Left cardiac atrium (tissue), 4 donors: ENCODE results near the gene ST8SIA2. TPM values are rescaled to one million over a fixed set of nuclear protein-coding genes. Genes with fewer than 3 reads are reported as not detected.

Source experiments
- ATAC-seq, 2 donors: fragments of 200-7000 bp; cut with Tn5 transposase; one replicate each; pipeline ENCODE4 v1.9.1; 2020; ENCODE audit warnings: mild to moderate bottlenecking in 2 of 2, moderate library complexity in 2 of 2
- DNase-seq: peaks from one replicate; pipeline ENCODE4 v3.0.0-alpha.2; 2020
- intact Hi-C, 2 donors: fragments of 100-400 bp; cut with DNase I; formaldehyde crosslinking; loops; one replicate each; pipeline versions ENCODE4 v1.14.1 to v1.15.1; 2022 to 2023
- long read RNA-seq: library from polyadenylated mRNA; unstranded; transcript quantifications from one replicate; pipeline ENCODE4 v2.0.0, GENCODE V29; 2021
- total RNA-seq, 2 donors: library from RNA; stranded (reverse); fragmentation: NEBNext Ultra II Directional; extraction: Animal tissue kit (Norgen Biotek cat#: 25700); gene quantifications; one replicate each; pipeline ENCODE4 v1.2.1, GENCODE V29; 2021
- donor health status: DM: no; HTN: yes; CAD: no.
- donor health status: DM: no; HTN: yes; CAD: no; lungs with severe emphysema.
- donor health status: DM: yes; HTN: yes; CAD: no.
- donor health status: Dilated cardiomyopathy.

The ST8SIA2 gene, protein sequence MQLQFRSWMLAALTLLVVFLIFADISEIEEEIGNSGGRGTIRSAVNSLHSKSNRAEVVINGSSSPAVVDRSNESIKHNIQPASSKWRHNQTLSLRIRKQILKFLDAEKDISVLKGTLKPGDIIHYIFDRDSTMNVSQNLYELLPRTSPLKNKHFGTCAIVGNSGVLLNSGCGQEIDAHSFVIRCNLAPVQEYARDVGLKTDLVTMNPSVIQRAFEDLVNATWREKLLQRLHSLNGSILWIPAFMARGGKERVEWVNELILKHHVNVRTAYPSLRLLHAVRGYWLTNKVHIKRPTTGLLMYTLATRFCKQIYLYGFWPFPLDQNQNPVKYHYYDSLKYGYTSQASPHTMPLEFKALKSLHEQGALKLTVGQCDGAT
- under 1 TPM; 0.24 to 0.31 TPM for total RNA-seq
- long read RNA-seq, partial matches to known transcripts, result 1 of 1 reads
- long read RNA-seq, other reads (novel, unspliced or antisense), result 0 of 1 reads

DNA sequence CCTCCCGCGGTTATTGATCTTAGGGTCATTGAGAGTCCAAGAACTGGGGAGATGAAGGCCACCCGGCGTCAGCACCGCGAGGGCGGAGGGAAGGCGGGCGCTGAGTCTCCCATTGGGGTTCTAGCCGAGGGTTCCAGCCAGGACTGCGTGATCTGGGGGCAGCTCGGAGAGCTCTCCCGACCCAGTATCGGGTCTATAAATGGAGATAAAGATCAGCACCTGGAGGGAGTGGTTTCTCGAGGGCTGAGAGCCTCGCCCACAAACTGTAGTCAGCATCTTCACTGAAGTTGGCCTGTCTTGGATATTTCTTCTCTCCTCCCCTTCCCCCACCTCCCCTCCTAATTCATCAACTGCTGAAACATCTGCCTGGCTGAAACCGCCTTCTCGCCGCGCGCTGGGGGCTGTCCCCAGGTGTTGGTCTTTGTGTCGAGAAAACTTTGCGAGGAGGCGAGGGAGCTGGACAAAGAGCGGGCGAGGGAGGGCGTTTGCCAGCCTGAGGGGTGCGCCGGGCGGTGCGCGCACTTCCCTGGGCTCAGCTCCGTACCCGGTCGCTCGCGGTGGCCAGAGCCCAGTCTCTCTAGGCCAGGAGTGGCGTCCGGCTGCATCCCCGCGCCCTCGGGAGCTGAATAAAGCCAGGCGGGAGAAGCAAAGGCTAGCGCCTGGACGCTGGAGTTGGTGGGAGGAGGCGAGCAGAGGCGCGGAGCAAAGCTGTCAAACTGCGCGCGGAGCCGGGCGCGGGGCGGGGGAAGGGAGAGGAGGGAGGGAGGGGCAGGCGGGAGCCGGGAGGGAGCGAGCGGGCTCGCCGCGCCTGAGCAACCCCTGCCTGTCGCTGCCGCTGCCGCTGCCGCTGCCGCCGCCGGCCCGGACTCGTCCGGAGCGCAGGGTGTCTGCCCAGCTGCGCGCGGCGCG, at the start of gene ST8SIA2:
Gene ST8SIA2, plus strand, starts transcription at position 811 of the 909 bp plus-strand sequence. CDS start 184 bp downstream, outside the sequence.
- ATAC-seq (peak; percentile 64 to 81), DNase-seq (no peak)
- intact Hi-C loops, result no loop called here

DNA sequence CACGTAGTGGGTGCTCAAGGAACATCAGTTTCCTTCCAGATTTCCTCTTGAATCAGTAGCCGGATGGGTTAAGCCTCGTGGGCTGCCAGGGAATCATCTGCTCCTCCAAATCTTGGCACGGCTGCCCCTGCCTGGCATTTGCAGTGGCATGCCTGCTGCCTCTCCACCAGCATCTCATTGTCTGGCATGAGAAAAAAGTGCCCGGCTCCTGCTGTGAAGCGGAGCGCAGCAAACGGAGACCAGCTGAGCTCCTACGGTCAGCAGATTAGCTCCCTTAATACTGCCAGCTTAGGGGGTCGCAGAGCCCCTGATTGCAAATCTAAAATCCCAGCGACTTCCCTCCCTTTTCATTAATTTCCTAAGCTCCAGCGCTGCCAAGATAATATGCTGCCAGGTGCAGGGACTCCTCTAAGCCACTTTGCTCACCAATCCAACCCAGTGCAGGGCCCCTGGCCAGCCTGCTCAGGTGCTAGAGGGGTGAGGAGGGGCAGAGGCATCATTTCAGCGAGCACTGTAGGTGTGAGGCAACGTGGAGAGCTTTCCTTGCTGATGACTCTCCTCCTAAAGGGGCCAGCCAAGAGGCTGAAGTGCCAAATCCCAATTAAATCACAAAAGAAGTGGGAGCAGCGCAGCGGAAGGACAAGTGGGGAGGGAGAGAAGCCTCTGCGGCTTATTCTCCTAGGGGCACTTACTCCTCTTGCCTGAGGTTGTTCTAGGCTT, 49.6 kb upstream of the ST8SIA2 start:
- intact Hi-C loops, result no loop called here
- ATAC-seq (peak; percentile 81 to 84), DNase-seq (peak; percentile 50)

DNA sequence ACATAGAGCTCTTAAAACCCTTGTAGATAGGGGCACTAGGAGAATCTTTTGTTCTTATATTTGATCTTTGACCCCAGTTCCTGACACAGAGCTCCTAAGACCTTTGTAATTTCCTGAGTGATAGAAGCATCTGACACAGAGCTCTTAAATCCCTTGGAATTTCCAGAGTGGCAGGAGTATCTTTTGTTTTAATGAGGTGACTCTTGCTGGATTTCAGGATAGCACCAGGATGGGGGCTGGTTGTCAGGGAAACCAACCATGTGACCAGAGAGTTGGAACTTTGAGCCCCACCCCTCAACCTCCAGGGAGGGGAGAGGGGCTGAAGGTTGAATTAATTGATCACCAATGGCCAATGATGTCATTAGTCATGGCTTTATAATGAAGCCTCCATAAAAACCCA, 47.6 kb upstream of the ST8SIA2 start:
- DNase-seq, result no peak
- intact Hi-C loops, result no loop called here
- no peak for ATAC-seq

DNA sequence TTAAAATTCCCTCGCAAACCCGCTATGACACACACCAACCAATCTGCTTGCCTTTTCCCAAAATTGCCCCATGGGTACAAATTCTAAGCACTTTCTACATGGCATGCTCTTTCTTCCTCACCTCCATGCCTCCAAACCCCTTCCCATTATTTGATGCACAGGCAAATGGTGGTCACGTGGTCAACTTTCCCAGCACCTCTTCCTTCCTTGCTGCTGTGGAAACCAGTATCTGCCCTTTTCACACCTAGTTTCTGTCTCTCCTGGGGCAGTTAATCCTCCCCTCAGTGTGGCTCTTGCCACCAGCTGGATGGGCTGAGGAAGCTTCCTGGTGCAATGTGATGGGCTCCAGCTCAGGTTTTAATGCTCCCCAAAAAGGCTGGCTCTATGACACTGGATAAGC, 38.4 kb upstream of the ST8SIA2 start:
- ATAC-seq (no peak), DNase-seq (no peak)
- intact Hi-C loops, result no loop called here

DNA sequence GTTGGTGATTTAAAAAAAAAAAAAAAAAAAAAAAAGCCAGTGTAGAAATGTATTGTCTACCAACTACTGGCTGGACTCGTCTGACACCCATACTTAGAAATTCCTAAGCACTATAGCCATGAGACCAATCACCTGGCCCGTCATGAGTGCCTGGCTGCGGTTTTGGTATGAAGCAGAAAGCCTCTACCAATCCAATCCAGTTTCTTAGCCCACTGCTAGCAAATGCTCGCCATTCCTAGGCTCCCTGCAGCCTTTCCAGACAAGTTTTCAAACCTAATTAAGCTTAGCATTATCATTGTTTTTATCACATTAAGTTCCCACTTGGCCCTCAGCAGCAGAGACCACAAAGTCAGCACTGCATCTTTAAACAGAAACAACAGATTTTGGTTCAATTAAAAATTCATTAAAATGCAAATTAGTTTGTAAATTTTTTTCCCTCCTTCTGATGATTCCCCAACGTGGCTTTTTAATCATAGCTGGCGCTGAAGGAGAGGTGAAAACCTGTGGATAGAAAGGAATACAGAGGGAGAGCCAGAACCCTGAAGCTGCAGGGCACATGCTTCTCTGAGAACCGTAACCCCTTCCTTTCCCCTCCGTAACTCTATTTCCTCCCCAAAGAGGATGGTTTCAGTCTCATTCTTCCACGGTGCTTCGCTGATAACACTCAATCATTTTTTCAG, 32.2 kb upstream of the ST8SIA2 start:
- intact Hi-C loops, result no loop called here
- DNase-seq, result no peak
- no peak for ATAC-seq

DNA sequence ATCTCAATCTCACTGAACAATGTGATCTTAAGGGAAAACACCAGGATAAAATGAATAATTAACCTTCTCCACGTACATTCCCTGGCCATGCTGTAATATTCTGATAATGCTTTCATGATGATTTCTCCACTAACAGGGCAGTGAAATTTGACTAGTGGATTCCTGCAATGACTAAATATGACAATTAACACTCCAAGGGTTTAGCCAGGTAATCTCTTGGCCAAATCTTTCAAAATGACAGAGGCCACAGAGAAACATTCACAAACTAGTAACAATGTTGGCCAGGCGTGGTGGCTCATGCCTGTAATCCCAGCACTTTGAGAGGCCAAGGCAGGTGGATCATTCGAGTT, 31.7 kb upstream of the ST8SIA2 start:
- intact Hi-C loops, result no loop called here

DNA sequence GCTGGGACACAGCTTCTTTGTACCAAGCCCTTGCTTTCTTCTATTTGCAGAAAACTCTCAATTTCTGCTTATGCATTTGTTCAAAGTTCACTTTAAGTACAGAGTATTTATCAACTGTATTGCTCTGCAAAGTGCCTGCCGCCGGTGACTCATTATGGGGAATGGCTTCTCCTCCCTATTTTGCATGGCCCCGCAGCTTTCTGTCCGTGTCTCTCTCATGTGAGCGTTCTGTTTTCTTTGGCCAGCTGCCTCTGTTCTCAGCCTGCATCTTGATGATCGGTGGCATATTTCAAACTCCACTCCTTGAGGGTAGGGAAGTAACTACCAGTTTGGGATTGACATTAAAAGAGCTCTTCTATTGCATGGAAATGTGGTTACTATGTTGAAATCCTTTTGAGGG, 28.6 kb upstream of the ST8SIA2 start:
- ATAC-seq, result peak in 1 of 2 donors; percentile 84
- intact Hi-C loops, result no loop called here

More for the DNA sequence above, 31.7 kb upstream of the ST8SIA2 start:
- no peak for ATAC-seq
- no peak for DNase-seq

DNA sequence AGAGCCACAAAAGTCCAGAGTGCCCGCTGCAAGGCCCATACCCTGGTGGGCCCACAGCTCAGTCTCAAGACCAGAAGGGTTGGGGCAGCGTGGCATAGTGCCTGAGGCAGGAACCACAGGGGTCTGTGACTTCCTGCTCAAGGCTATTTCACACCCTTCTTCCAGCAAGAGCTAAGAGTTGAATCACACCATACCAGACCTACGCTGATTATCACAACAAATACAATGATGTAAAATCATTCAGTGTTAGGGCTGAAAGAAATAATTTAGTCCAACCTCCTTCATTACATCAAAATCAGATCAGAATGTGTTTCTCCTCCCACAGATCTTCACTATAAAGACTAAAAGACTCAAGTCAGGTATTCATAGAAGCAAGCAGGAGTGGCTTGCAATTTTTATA, 27.8 kb upstream of the ST8SIA2 start:
- DNase-seq (no peak), ATAC-seq (no peak)
- intact Hi-C loops, result no loop called here

More for the DNA sequence above, 28.6 kb upstream of the ST8SIA2 start:
- no peak for DNase-seq

DNA sequence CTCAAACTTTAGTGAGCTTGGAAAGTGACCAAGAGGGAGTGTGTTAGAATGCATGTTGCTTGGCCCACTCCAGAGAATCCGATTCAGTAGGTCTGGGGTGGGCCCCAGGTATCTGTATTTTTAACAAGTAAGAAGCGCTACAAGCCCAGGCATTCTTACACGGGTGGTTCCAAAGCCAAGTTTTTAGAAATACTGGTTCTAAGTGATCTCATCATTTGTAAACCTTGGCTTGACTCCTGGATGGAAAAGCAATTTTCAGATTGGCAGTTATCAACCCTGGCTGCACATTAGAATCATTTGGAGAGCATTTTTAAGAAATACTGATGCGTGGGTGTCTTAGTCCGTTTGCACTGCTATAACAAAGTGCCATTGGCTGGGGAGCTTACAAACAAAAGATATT, 27.3 kb upstream of the ST8SIA2 start:
- DNase-seq (no peak), ATAC-seq (no peak)
- intact Hi-C loops, result no loop called here

DNA sequence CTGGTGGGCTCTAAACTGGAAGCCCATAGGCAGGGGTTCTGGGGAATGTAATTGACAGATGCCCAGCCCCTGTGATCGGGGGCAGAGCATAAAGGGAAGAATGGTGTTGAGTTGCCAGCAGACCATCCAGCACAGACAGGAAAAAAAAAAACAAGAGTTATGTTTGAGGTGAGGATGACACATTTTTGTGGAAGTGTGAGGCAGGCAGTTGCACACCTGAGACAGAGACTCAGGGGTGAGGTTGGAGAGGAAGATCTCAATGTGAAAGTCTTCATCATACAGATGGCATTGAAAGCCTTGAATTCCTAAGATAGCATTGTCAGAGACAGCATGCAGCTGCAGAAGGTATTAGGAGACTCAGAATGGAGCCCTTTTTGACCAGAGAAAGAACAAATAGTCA, 18.6 kb upstream of the ST8SIA2 start:
- intact Hi-C loops, result loop anchor here in 1 of 2 donors (10.0 kb wide), 1 partner anchor 270 kb away; no protein-coding TSS in a partner anchor
- DNase-seq, result no peak
- ATAC-seq, result no peak

DNA sequence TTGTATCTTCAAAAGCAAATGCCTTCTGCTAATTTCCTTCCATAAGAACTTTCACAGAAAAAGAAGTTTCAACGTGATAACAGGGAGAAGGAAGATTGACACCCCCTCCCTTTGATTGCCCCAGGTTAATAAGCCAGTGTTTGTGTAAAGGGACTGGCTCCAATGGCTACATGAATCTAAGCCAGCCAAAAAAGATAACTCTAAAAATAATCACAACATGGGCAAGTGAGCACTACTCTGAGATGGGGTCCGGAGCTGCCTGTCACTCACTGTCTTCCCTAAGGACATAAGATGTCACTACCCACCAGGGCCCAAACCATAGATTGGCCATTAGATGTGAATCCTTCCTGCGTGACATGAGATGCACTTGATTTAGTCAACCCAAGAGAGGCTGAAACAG, 17.6 kb upstream of the ST8SIA2 start:
- intact Hi-C loops, result loop anchor here in 1 of 2 donors (10.0 kb wide), 1 partner anchor 271 kb away; no protein-coding TSS in a partner anchor
- peak in 1 of 2 donors; percentile 17 for ATAC-seq
- no peak for DNase-seq

DNA sequence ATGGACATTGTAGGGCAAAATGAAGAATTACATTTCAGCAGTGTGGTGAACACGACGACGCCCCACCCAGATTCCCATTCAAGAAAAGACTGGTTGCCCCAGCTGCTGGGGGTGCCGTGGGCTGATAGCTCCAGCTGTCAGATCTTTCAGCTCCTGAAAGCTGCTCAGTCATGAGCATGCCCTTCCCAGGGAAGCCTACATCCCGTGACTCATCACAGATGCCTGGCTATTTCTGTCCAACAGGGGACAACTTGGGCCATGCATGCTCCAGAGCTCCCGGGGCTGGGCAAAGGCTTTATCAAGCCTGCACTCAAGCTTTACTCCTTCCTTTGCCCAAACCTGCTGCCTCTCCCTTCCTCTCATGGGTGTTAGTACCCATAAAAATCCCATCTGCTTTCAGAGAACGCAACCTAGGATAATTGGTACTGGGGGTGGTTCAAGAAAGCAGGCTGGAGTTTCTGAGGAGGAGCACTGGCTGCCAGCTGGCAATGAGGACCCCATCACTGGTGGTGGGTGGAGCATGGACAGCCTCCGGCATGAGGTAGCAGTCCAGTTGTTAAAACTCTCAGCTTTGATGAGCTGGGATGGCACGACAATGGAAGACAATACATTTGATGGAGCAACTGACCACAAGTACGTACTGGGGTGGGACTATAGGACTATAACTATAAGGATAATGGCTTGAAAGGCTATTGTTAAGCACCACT, 16.4 kb upstream of the ST8SIA2 start:
- intact Hi-C loops, result loop anchor here in 1 of 2 donors (10.0 kb wide), 1 partner anchor 272 kb away; no protein-coding TSS in a partner anchor
- DNase-seq (peak; percentile 29), ATAC-seq (peak; percentile 92 to 96)

DNA sequence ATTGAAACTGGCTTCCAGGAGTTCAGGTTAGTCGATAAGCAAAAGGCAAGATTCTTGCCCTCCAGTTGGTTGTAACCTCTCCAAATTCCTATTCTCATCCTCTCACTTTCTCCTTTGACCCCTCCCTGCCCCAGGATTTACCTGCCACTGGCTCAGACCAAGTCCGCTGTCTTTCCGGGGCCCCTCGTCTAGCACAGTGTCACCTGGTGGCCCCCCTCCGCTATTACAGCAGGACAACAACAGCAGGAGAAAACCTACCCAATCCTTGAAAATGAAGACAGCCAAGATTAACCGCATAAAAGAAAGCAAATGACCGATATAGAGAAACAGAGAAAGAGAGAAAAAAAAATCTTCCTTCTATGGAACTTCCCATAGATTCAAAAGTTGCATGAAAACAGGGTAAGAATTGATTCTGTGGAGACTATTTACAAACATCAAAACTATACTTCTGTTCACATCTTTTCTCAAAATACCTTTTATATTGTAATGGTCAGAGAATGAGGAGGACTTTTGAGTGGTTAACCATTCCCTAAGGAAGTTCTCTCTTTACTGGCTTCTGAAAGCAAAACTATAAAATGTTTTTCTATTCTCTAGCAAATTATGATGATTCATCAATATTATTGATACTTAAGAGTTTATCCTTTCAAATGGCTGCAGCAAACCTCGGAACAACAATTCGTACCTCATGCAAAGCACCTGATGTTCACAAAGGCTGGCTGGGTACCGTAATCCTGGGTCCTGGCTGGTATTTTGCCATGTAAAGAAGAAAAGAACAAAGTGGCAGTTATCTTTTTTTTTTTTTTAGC, 10.0 kb upstream of the ST8SIA2 start:
- DNase-seq (no peak), ATAC-seq (no peak)
- intact Hi-C loops, result loop anchor here (5.0 to 10.0 kb wide), 2 partner anchors 106 to 109 kb away; no protein-coding TSS in a partner anchor

DNA sequence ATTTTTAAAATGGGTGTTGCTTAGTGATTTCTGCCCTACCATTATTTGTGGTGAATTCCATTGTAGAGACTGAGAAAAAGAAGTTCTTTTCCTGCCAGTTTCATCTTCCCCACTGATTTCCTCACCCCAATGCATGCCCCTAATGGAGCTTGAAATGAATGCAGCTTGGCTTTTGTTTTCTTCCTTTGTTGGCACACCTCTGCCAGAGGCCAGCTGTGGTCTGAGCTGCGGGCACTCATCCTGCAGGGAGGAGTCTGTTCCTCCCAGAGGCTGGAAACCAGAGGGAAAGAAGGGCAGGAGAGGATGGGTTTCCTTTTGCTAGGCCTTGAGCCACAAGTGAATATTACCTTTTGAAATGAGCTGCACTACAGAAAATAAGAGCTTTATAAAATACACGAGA, 9.3 kb upstream of the ST8SIA2 start:
- intact Hi-C loops, result loop anchor here (5.0 to 10.0 kb wide), 2 partner anchors 107 to 110 kb away; no protein-coding TSS in a partner anchor
- DNase-seq (no peak), ATAC-seq (no peak)

DNA sequence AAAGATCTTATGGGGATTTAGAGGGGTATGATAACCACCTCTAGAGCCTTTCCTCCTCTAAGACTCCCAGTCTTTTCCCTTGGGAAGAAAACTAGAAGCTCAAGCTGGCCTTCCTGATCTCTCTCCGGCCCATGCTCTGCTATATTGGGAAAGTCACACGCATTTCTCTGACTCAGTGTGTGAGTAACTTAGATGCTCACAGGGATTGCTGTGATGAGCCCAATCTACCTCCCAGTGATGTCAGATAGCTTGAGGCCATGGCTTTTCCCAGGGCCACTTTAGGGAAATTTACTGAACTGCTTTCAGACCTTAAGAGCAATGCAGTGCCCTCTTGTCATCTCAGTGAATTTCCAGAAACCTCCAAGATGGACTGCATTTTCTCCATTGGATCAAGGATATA, 8.6 kb upstream of the ST8SIA2 start:
- ATAC-seq (no peak), DNase-seq (no peak)
- intact Hi-C loops, result loop anchor here in 1 of 2 donors (10.0 kb wide), 1 partner anchor 110 kb away; no protein-coding TSS in a partner anchor

DNA sequence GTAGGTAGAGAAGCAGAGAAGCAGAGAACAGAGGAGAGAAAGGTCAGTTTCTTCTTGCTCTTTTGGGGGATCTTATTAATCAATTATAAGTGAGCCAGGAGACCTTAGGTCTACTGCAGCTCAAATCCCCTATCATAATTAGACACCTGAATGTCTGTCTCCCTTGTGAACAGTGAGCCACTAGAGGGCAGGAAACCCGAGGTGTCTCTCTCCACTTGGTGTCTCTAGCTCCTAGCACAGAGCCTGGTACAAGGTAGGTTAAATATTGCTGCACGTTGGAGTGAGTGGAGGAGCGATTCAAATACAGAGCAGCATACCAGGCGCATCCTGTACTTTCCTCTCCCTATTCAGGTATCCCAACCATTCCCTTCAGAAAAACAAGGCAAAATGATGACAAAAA, 2.0 kb upstream of the ST8SIA2 start:
- intact Hi-C loops, result no loop called here
- DNase-seq, result no peak
- ATAC-seq, result peak in 1 of 2 donors; percentile 36

DNA sequence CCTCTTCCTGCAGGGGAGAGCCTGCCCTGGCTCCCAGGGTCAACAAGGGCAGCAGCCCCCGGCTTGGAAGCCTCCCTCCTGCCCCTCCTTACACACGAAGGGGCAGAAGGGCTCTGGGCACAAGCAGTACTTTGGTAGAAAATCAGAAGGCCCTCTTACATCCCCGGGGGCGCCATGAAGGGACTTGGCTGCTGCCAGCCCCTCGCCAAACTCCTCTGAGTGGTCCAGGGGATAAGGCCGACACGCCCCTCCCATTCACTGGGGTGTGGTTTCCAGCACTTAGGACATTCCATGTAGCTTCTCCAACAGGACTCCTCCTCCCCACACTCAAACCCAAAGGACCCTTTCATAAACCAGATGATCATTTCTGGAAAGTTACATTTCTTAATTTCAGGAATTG, 1.2 kb upstream of the ST8SIA2 start:
- intact Hi-C loops, result no loop called here
- no peak for ATAC-seq
- no peak for DNase-seq
